Endothelial cell of umbilical vein (primary cell): ENCODE results near the gene NSL1. TPM values are rescaled to one million over a fixed set of nuclear protein-coding genes. Genes with fewer than 3 reads are reported as not detected.

Experiments used
- BruUV-seq: library from RNA; stranded (reverse); fragments of 400-500 nt; replicated peaks from 2 replicates; lab custom pipeline; 2021; lab: Mats Ljungman, UMichigan
- CTCF ChIA-PET: fragments of 300-600, 350-600 bp; sonication (Branson Sonifier 250); formaldehyde crosslinking; loops from one replicate; lab custom pipeline; 2021; ENCODE audit warnings: antibody characterized with exemption, inconsistent platforms; lab: Charles Lee
- POLR2A ChIA-PET: fragments of 300-600, 350-600 bp; sonication (Branson Sonifier 250); formaldehyde crosslinking; loops from one replicate; lab custom pipeline; 2021; ENCODE audit warnings: antibody characterized with exemption, inconsistent platforms; lab: Charles Lee
- DNase-seq: peaks from one replicate; pipeline ENCODE4 v3.0.0-alpha.2; 2011; ENCODE audit warnings: low read depth, low spot score
- FAIRE-seq: peaks from 2 replicates; lab custom pipeline; 2011; peaks lifted over from hg19 to GRCh38; lab: Jason Lieb, UNC
- H2AFZ ChIP-seq: 2 replicates; pipeline ENCODE4 v1.6.0; 2012; ENCODE audit warnings: low read depth, low read length, control low read depth, inconsistent platforms
- H3K27ac ChIP-seq: 2 replicates; pipeline ENCODE4 v1.5.1; 2011; ENCODE audit warnings: low read depth, mild to moderate bottlenecking, control low read depth, low read length, moderate library complexity; ENCODE audit not compliant: insufficient read depth
- H3K27me3 ChIP-seq, 2 experiments: 2 replicates each; pipeline versions ENCODE4 v1.6.0 to v1.6.1; 2011; ENCODE audit warnings: low read length in 2 of 2, mixed read lengths in 1 of 2; ENCODE audit not compliant: control insufficient read depth in 2 of 2, insufficient read depth in 2 of 2
- H3K36me3 ChIP-seq, 2 experiments: 2 replicates in 1 of 2; 3 replicates in 1 of 2; pipeline ENCODE4 v1.5.1; 2011; ENCODE audit warnings: low read length in 2 of 2, mild to moderate bottlenecking in 1 of 2, moderate library complexity in 1 of 2; ENCODE audit not compliant: control insufficient read depth in 2 of 2, insufficient read depth in 2 of 2; ENCODE audit errors: extremely low read depth in 1 of 2
- H3K4me1 ChIP-seq: 3 replicates; pipeline ENCODE4 v1.5.1; 2011; ENCODE audit warnings: mild to moderate bottlenecking, low read length; ENCODE audit not compliant: control insufficient read depth, insufficient read depth; ENCODE audit errors: extremely low read depth
- H3K4me2 ChIP-seq: 2 replicates; pipeline ENCODE4 v1.6.1; 2011; ENCODE audit warnings: low read length, control low read depth, mixed read lengths; ENCODE audit not compliant: insufficient read depth
- H3K4me3 ChIP-seq, 3 experiments: fragments of 200-600 bp in 1 of 3; sonication (generic), shearing (Covaris generic) in 1 of 3; replicated peaks in 1 of 3; 2 replicates each; pipeline ENCODE4 v1.5.1; 2011 to 2016; ENCODE audit warnings: control low read depth in 3 of 3, low read length in 3 of 3, mild to moderate bottlenecking in 2 of 3, inconsistent platforms in 1 of 3, low read depth in 1 of 3, moderate library complexity in 1 of 3; ENCODE audit not compliant: insufficient read depth in 1 of 3
- H3K79me2 ChIP-seq: 2 replicates; pipeline ENCODE4 v1.6.0; 2012; ENCODE audit warnings: low read length, inconsistent platforms; ENCODE audit not compliant: control insufficient read depth, insufficient read depth
- H3K9ac ChIP-seq: replicated peaks from 2 replicates; pipeline ENCODE3; 2011; ENCODE audit warnings: low read length, control low read depth; ENCODE audit not compliant: insufficient read depth; ENCODE audit errors: extremely low read depth
- H3K9me1 ChIP-seq: replicated peaks from 3 replicates; pipeline ENCODE4 v1.6.0; 2011; ENCODE audit warnings: mild to moderate bottlenecking, low read length; ENCODE audit not compliant: control insufficient read depth, insufficient read depth; ENCODE audit errors: extremely low read depth
- H3K9me3 ChIP-seq: replicated peaks from 2 replicates; pipeline ENCODE4 v1.5.1; 2012; ENCODE audit warnings: low read length, inconsistent platforms; ENCODE audit not compliant: control insufficient read depth, insufficient read depth
- H4K20me1 ChIP-seq: replicated peaks from 2 replicates; pipeline ENCODE3; 2011; ENCODE audit warnings: mild to moderate bottlenecking, low read length; ENCODE audit not compliant: control insufficient read depth, insufficient read depth; ENCODE audit errors: extremely low read depth
- EZH2 ChIP-seq: IDR thresholded peaks from 2 replicates; pipeline ENCODE4 v1.6.1; 2012; ENCODE audit warnings: borderline replicate concordance, low read depth, mild to moderate bottlenecking, moderate library complexity, low read length, inconsistent platforms; ENCODE audit not compliant: severe bottlenecking
- FOS ChIP-seq: IDR thresholded peaks from 2 replicates; pipeline ENCODE4 v1.6.1; 2011; ENCODE audit warnings: mild to moderate bottlenecking, low read length, moderate library complexity, borderline replicate concordance; ENCODE audit not compliant: insufficient read depth
- GATA2 ChIP-seq: IDR thresholded peaks from 2 replicates; pipeline ENCODE4 v1.7.0; 2011; ENCODE audit warnings: low read depth, mild to moderate bottlenecking, moderate library complexity, mixed read lengths, low read length; ENCODE audit not compliant: insufficient read length, insufficient read depth
- JUN ChIP-seq: IDR thresholded peaks from 2 replicates; pipeline ENCODE4 v1.6.1; 2011; ENCODE audit warnings: borderline replicate concordance, low read depth; ENCODE audit not compliant: insufficient read length, insufficient read depth
- MYC ChIP-seq: IDR thresholded peaks from one replicate; pipeline ENCODE4 v1.6.1; 2011; ENCODE audit warnings: mild to moderate bottlenecking, low read depth, low read length
- POLR2A ChIP-seq: IDR thresholded peaks from 2 replicates; pipeline ENCODE4 v1.6.1; 2012; ENCODE audit warnings: low read depth, mild to moderate bottlenecking, control low read depth, low read length
- POLR2AphosphoS5 ChIP-seq: IDR thresholded peaks from 2 replicates; pipeline ENCODE4 v1.6.1; 2012; ENCODE audit warnings: low read depth, mild to moderate bottlenecking, control low read depth, low read length, moderate library complexity; ENCODE audit not compliant: insufficient read depth
- dilution Hi-C: fragments of 300-500 bp; cut with MboI; formaldehyde crosslinking; loops from one replicate; pipeline ENCODE4 v1.15.0; 2019; ENCODE audit warnings: low sequenced_read_pairs; ENCODE audit not compliant: extremely low pct_ligation_motif_present
- intact Hi-C: fragments of 100-400 bp; cut with micrococcal nuclease; formaldehyde crosslinking; loops from one replicate; pipeline ENCODE4 v1.10.0; 2022
- polyA plus RNA-seq, 4 experiments: library from polyadenylated mRNA; depleted of rRNA in 3 of 4; stranded (reverse) in 3 of 4; unstranded in 1 of 4; fragments of >200 nt; gene quantifications; 2 replicates each; pipeline versions ENCODE4 v1.2.1 to v1.2.3, GENCODE V29; 2011 to 2012; ENCODE audit warnings: missing spikeins in 1 of 4
- total RNA-seq: library from RNA; stranded (reverse); gene quantifications from 2 replicates; pipeline ENCODE4 v1.2.3, GENCODE V29; 2021
- TF ChIP-seq, protein P1 (sequence below): IDR thresholded peaks from 2 replicates; pipeline ENCODE4 v1.6.1; 2011; ENCODE audit not compliant: insufficient read depth, insufficient read length
- TF ChIP-seq, protein P2 (sequence below), 2 donors: IDR thresholded peaks; 1 replicate in 1 of 2; 2 replicates in 1 of 2; pipeline ENCODE4 v1.5.1; 2011; ENCODE audit warnings: low read length in 2 of 2, mild to moderate bottlenecking in 2 of 2, moderate library complexity in 2 of 2, control low read depth in 1 of 2, inconsistent platforms in 1 of 2, low read depth in 1 of 2; ENCODE audit not compliant: insufficient read depth in 1 of 2; ENCODE audit errors: extremely low read depth in 1 of 2

Gene NSL1
- total and polyA plus RNA-seq, 2 donors (not counting 3 experiments of a cell fraction or from before 2014, with no cell fraction given): 15.5 to 30.2 TPM

DNA sequence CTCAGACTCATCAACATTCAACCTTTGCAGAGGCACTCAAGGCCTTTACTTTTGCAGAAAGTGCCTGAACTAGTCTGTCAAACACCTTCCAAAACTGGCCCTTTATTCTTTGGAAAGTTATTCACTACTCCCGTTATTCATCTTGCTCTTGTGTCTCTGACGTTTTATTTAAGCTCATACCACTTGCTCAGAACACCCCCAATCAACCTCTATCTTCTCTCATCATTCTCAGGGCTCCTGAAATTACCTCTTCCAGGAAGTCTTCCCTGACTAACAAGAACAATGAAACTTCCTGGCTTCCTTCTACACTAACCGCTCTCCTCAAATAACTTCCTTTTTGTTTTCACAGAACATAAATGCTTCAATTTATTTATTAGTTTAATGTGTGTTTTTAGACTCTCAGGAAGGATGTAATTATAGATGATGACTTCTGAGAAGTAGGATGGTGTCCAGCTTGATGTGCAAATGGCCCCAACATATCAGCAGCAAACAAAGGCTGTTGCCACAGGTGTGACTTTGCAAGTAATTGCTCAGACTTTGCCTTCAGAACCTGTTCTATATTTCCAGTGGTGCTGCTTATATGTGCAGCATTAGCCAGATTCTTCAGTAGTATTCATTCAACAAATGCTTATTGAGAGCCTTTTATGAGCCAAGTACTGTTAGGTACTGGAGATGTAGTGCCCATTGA is 69.2 kb downstream of the NSL1 start:
- H3K9ac ChIP-seq: no peak overlapping the region
- H4K20me1 ChIP-seq: no peaks in the 10 kb centered on the region
- FAIRE-seq (peak; percentile 31), DNase-seq (peak; percentile 32)
- H2AFZ ChIP-seq: no peak overlapping the region
- dilution Hi-C loops: no loop called here
- H3K4me3 ChIP-seq: no peak overlapping the region
- intact Hi-C loops: no loop called here
- no peak overlapping the region for H3K27ac ChIP-seq
- TF ChIP-seq GATA2 (peak; percentile 31), EZH2 (no peak), MYC (no peak), POLR2A (no peak), FOS (no peak), JUN (no peak), POLR2AphosphoS5 (peak; percentile 31)
- TF ChIP-seq, protein P1, sequence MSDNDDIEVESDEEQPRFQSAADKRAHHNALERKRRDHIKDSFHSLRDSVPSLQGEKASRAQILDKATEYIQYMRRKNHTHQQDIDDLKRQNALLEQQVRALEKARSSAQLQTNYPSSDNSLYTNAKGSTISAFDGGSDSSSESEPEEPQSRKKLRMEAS: no peak
- TF ChIP-seq, protein P2, sequence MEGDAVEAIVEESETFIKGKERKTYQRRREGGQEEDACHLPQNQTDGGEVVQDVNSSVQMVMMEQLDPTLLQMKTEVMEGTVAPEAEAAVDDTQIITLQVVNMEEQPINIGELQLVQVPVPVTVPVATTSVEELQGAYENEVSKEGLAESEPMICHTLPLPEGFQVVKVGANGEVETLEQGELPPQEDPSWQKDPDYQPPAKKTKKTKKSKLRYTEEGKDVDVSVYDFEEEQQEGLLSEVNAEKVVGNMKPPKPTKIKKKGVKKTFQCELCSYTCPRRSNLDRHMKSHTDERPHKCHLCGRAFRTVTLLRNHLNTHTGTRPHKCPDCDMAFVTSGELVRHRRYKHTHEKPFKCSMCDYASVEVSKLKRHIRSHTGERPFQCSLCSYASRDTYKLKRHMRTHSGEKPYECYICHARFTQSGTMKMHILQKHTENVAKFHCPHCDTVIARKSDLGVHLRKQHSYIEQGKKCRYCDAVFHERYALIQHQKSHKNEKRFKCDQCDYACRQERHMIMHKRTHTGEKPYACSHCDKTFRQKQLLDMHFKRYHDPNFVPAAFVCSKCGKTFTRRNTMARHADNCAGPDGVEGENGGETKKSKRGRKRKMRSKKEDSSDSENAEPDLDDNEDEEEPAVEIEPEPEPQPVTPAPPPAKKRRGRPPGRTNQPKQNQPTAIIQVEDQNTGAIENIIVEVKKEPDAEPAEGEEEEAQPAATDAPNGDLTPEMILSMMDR (IDR thresholded peaks at IDR 0.05; ENCODE audit: extremely low read depth in 1 of 2, insufficient read depth in 1 of 2, low read depth in 1 of 2, low read length in 2 of 2): no peak
- peaks cover 0 to 2% of the 10 kb centered on the region in 2 experiments for H3K27me3 ChIP-seq
- POLR2A ChIA-PET: interaction anchor here (0.7 to 1.0 kb wide), 2 partner anchors 114 to 200 kb away, joined by 3 to 6 read pairs; partner anchors contain the start of gene ATF3
- no peaks in the 10 kb centered on the region for H3K9me1 ChIP-seq
- no peaks in the 10 kb centered on the region for H3K79me2 ChIP-seq
- BruUV-seq: no TSS peak
- H3K4me1 ChIP-seq: peaks cover 16% of the 10 kb centered on the region
- CTCF ChIA-PET: interaction anchor here (2.2 to 4.0 kb wide), 2 partner anchors 27 to 57 kb away, joined by 14 to 23 read pairs; no protein-coding TSS in a partner anchor
- peak overlapping the region; percentile 43 for H3K4me2 ChIP-seq
- no peaks in the 10 kb centered on the region for H3K36me3 ChIP-seq
- H3K9me3 ChIP-seq: no peaks in the 10 kb centered on the region
